OCI-LY3 (cell line): ENCODE data around the gene PAGR1.

ENCODE experiments used
- CTCF ChIP-seq: fragments of 200-600, 300-600 bp; sonication (generic); IDR thresholded peaks from 2 replicates; pipeline ENCODE4 v1.5.1; 2014; ENCODE audit warnings: antibody characterized with exemption, low read length, low read depth
- EZH2phosphoT487 ChIP-seq: fragments of 200-600 bp; shearing (Covaris generic); IDR thresholded peaks from 2 replicates; pipeline ENCODE4 v1.6.1; 2018; ENCODE audit warnings: antibody characterized with exemption, mixed run types, low read depth

- no peak for TF ChIP-seq CTCF
- TF ChIP-seq EZH2phosphoT487, result no peak
Observed at GRCh38 chr16:29819506-29819905, 3.6 kb downstream of the PAGR1 start.
